GM10248 (cell line): ENCODE results near the gene GNAI2.

Experiments
- CTCF ChIA-PET: fragments of 300-600 bp; sonication (Branson Sonifier 250); formaldehyde crosslinking; extraction: SDS; loops from one replicate; lab custom pipeline; 2021; ENCODE audit warnings: antibody characterized with exemption; lab: Yijun Ruan, JAX
- POLR2A ChIA-PET: fragments of 350-650 bp; sonication (Branson Sonifier 250); formaldehyde crosslinking; extraction: SDS; loops from one replicate; lab custom pipeline; 2020; ENCODE audit warnings: antibody characterized with exemption; lab: Yijun Ruan, JAX
- DNase-seq: peaks from one replicate; pipeline ENCODE4 v3.0.0; 2012; ENCODE audit errors: extremely low spot score
- CTCF ChIP-seq: IDR thresholded peaks from 2 replicates; pipeline ENCODE4 v1.5.1; 2012; ENCODE audit warnings: mild to moderate bottlenecking, low read depth; ENCODE audit errors: extremely low read depth, missing control alignments, control extremely low read depth

GNAI2 gene

DNA sequence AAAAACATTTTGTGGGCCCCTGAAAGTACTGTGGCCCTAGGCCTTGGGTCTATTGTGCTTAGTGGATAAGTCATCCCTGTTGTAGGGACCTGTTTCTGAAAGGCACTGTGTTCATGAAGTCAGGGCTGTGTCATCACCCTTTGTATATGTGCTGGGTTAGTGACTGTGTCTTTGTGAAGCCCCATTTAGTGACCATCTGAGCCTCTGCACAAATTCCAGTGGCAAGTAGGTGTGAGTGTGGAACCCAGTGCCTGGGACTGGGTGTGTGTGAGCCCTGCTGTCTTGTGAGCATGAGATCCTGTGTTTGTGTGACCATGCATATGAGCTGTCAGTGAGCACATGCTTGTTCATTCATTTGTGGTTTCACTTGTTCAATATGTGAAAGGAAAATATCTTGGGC lies 68.6 kb downstream of the GNAI2 start:
- no peak for DNase-seq
- TF ChIP-seq CTCF, result no peak
- CTCF ChIA-PET, result interaction anchor here (1.6 to 3.6 kb wide), 3 partner anchors 9 to 19 kb away, joined by 4 to 16 read pairs (median 5); partner anchors contain the start of gene HYAL2
- POLR2A ChIA-PET, result interaction anchor here (0.6 kb wide), 1 partner anchor 32 kb away, joined by 4 read pairs; no protein-coding TSS in a partner anchor
